Fibroblast of lung (primary cell): ENCODE measurements around the gene ANKRD30A.
"Not testable (repeated sequence)": the region's sequence is repeated elsewhere in the genome, so short reads cannot be mapped to it uniquely, and the experiment has no call there.

Experiments used
- CTCF ChIP-seq, 2 donors: IDR thresholded peaks in 1 of 2; conservative IDR thresholded peaks in 1 of 2; 1 replicate in 1 of 2; 2 replicates in 1 of 2; pipeline ENCODE4 v1.5.1; 2011 to 2012; ENCODE audit warnings: low read length in 2 of 2, control low read depth in 1 of 2, inconsistent platforms in 1 of 2, low read depth in 1 of 2, mild to moderate bottlenecking in 1 of 2
- EZH2 ChIP-seq: IDR thresholded peaks from 2 replicates; pipeline ENCODE4 v1.5.1; 2012; ENCODE audit warnings: low read length, control low read depth, mild to moderate bottlenecking; ENCODE audit errors: missing control alignments

- not testable (repeated sequence) for TF ChIP-seq EZH2; CTCF (conservative IDR thresholded peaks at IDR 0.05 in 1 of 2, IDR thresholded peaks at IDR 0.05 in 1 of 2; ENCODE audit: low read depth in 1 of 2, low read length in 2 of 2)
These were observed 37.0 kb downstream of the ANKRD30A start for GRCh38 chr10:37162430-37162829.
